HG03039 (cell line): ENCODE data around the gene PYGB.
A peak's percentile ranks its signal among the peaks of the same experiment; 100 is the strongest.
"Not testable (repeated sequence)": the region's sequence is repeated elsewhere in the genome, so short reads cannot be mapped to it uniquely, and the experiment has no call there.

Experiments used
- ATAC-seq: cut with Tn5 transposase; IDR thresholded peaks from one replicate; pipeline ENCODE4 v1.9.1; 2021; ENCODE audit warnings: mild to moderate bottlenecking, moderate library complexity; ENCODE audit not compliant: unreplicated experiment

PYGB gene

DNA sequence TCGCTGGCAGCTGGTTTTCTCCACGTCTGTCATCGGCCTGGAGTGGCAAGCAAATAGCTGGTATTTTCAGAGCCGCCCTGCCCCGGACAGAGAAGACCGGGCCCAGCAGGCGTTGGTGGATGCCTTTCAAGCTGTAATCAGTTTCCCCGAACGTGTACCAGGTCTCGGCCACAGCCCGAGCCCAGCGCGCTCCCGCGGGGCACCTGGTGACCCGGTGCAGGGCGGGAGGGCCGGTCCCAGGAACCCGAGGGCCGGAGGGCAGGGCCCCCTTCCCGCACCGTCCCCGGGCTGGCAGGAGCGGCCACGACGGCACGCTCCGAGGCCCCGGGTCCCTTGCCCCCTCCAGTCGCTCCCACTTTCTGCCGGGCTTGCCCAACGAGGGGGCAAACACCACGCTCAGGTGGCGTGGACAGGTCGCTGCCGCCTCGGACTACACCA is 348 bp upstream of the PYGB start:
- ATAC-seq = peak; percentile 27

DNA sequence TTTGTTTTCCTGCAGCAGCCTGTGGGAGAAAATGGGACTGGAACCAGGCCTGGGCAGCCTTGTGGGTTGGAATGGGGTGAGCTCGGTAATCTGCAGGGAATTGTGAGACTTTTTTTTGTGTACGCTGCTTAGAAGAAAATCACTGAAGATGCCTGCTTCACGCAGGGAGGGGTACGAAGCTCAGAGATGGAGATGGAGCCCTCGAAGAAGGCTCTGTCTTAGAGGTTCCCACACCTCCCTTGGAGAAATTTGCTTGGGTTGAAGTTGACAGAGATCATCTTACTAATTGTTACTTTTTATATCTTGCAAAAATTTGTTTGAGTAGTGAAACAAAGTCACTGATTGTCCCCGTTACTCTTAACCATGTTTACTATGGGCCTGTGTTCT is 894 bp downstream of the PYGB start:
- no peak for ATAC-seq

DNA sequence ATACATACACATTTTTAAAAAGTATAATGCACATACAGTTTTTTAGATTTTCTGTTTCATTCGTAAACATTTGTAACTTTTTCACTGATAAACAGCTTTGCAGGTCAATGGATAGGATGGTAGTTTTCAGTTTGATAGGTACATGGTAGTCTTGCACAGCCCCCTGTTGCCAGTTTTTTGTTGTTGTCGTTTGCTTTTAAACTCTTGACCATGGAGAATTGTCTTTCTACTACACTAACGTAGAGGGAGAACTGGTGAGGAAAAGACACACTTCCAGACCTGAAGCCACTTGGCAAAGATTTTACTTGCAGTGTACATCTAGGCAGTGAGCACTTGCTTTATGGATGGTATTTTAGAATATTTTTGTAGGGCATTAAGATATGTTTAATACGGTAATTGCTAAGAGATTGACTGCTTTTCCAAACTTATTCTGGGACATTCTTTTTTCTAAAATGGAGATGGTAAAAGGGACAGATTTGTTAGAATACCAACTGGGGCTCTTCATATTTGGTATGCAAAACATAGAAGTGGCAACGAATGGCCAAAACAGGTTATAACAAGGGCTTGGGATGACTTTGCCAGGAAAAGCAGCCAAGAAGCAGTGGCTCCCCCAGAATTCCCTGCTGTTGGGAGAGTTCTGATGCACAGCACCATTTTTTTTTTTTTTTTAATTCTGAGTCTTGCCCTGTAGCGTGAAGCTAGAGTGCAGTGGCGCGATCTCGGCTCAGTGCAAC is 1.5 kb downstream of the PYGB start:
- ATAC-seq = no peak

DNA sequence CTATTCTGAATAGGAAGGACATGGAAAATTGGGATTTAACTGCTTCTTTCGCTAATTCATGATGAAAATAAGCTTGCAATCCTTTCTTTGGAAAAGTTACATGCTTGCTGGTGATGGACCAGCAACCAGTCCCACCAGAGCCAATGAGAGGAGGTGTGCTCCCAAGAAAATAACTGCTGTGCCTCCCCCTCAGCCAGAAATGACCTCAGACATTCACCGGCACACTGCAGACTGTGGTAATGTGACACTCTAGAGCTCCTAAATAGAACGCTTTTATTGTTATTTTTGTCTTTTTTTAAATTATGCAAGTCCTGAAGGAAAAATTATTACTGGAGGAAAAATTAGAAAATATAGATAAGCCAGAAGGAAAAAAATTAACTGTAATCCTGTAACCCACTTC is 2.6 kb downstream of the PYGB start:
- no peak for ATAC-seq

DNA sequence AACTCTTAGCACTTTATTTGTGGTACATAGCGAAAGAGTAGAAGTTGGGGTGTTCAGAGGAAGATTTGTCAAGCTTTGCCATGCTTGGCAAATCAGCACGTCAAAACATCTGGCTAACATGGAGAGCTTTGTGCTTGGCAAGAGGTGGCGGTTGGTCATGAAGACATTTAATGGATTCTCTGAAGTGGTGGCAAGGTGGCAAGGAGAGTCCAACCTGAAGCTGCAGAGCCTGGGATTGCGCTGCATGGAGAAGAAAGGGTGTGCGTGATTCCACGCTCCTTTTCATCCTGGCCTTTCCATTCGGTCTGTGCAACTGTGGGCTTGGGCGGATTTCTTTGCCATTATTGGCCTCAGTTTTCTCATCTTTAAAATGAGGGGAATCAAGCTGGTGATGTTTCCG is 3.1 kb downstream of the PYGB start:
- ATAC-seq = no peak

DNA sequence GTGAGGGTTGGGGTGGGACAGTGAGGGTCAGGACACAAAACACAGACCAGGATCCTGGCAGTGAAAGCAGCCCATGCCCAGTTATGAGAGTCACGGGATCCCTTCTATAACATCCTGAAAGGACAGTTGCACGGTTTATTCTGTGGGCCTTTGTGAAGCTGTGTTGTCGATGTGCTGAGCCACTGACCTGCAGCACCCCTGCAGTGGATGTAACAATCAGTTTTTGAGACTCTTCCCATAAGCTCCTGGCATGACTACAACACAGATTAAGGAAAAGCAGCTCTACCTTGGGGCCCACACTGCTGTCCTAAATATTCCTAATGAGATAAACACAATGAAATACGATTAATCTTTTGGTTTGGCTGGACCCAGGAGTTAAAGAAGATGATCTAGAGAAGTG is 3.7 kb downstream of the PYGB start:
- ATAC-seq = no peak

DNA sequence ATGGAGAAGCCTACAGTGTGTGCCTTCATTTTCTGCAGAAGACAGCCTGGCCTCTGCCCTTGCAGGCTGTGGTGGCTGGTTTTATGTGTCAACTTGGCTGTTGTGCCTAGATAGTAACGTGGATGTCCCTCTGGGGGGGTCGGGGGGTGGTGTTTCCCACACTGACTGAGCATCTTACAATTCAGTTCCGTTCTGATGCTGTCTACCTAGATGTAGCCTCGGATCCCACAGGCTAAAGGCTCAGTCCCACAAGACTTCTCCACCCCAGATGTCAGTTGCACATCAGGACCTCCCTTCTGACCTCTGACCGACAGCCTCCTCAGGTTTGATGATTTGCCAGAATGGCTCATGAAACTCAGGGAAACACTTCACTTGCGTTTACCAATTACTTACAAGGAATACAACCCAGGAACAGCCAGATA is 4.4 kb downstream of the PYGB start:
- ATAC-seq = no peak

DNA sequence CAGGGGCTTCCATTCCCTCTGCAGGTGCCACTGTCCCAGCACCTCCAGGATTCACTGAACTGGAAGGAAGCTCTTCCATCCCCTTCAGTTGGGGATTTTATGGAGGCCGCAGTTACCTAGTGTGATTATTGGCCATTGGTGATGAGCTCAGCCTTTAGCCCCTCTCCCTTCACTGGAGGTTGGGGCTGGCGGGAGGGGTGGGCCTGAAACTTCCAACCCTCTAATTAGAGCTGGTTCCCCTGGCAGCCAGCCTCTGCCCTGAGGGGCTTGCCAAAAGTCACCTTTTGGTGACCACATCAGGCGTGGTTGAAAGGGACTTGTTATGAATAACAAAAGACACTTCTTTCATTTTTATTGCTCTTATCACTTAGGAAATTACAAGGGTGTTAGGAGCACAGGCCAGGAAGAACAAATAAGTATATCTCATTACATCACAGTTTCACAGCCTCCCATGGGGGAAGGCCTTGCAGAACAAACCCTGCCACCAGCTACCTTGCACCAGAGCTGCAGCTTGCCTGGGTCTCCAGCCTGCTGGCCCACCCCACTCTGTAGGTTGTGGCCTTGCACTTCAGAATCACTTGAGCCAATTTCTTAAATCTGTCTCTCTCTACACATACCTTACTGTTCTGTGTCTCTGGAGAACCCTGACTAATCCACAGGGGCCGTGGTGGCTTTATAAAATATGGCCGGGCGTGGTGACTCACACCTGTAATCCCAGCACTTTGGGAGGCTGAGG is 5.0 kb downstream of the PYGB start:
- no peak for ATAC-seq

DNA sequence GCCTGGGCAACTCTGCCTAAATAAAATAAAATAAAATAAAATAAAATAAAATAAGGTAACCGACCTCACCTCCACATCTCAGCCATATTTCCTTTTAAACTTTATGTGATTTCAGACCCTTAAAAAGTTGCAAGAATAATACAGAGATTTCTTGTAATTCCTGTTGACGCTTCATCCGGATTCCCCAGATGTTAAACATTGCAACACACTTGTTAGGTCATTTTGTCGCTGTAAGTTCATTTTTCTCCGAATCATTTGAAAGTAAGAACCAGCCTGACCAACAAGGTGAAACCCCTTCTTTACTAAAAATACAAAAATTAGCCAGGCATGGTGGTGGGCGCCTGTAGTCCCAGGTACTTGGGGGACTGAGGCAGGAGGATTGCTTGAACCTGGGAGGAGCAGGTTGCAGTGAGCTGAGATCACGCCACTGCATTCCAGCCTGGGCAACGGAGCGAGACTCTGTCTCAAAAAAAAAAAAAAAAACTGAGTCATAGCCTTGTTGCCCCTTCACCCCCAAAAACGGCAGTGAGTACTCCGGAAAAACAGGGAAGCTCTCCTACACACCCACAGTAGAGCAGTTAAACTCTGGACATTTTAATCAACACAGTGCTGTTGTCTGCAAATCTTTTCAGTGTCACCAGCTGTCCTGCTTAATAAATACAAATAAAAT is 5.9 kb downstream of the PYGB start:
- ATAC-seq = no peak

DNA sequence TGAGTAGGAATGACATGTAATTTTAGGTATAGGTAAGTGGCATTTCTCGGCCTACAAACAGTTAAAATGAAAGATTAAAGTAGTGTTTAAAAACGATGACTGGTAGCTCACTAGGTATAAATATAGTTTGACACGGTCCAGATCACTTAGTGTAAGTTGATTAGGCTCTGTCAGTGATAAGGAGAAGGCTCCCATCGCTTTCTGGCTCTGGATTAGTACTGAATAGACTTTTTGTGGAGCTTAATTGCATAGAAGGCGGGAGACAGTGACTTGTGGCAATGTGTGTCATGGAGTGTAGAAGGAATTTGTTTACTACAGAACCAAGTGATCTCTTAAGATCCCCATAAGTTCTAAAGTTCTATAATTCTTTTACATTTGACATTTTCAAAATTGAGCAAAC is 6.7 kb downstream of the PYGB start:
- no peak for ATAC-seq

DNA sequence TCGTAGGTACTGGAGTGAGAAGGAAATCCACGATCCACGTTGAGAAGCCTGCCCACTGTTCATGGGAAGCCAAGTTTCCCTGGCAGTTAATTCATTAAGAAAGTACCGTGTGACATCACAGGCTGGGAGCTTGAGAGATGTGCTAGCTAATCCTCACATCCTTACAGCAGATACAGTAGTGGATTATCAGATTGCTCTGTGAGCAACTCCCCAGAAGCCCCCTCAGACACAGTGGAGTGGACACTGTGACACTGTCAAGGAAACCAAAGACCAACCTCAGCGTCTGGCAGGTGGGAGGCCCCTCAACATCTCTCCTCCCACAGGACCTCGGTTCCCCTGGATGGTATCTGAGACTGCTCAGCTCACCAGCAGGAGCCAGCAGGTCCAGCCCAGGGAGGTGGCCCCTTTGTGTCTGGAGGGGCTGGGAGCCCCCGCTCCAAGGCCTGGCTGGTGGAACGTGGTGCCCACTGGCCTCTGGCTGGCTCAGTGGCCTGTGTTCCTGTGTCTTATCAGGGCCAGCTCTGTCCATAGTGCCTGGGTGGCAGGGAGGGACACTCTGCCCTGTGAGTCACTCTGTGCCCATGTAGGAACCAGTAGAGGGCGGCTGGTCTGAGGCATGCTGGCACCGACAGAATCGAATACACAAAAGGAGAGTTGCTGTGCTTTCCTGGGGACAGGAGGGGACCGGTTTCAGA is 7.2 kb downstream of the PYGB start:
- ATAC-seq = no peak

DNA sequence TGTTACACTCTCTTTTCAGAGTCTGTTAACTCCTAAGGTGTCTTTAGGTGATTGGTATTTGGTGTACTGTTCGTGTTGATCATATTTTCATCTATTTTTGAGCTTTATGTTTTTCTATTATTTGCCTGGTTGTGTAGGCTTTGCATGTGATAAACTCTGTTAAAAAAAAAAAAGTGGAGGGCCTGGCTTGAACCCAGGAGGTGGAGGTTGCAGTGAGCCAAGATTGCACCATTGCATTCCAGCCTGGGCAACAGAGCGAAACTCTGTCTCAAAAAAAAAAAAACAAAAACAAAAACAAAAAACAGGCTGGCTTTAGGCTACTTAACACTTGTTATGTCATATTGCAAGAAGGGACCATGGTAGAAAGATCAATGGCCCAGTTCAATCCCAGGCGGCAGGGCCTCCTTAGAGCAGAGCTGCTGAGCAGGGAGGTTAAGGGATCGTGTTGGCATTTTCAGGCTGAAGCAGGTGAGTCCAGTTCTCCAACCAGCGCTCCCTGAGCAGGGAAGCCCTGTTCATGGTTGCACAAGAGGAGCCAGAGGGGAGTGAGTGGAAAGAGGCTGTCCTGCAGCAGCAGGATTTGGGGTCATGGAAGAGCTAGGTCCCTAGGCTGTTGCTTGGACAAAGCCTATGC is 8.5 kb downstream of the PYGB start:
- ATAC-seq = no peak

DNA sequence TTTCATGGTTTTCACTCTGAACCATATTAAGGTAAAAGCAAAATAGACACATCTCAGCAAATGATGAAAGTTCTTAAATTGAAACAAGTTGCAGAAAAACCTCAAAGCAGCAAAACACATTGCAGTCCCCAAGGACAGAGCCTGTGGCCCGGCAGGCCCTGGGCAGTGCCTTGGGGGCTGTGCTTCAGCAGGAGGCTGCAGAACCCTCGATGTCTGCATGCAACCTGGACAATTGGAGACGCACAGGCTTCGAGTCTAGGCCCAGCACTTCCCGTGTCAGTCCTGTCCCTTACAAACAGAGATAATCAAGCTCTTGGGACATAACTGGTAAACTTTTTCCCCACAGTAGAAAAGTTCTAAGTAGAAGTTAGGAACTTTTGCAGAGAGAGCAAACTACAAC is 9.2 kb downstream of the PYGB start:
- no peak for ATAC-seq

DNA sequence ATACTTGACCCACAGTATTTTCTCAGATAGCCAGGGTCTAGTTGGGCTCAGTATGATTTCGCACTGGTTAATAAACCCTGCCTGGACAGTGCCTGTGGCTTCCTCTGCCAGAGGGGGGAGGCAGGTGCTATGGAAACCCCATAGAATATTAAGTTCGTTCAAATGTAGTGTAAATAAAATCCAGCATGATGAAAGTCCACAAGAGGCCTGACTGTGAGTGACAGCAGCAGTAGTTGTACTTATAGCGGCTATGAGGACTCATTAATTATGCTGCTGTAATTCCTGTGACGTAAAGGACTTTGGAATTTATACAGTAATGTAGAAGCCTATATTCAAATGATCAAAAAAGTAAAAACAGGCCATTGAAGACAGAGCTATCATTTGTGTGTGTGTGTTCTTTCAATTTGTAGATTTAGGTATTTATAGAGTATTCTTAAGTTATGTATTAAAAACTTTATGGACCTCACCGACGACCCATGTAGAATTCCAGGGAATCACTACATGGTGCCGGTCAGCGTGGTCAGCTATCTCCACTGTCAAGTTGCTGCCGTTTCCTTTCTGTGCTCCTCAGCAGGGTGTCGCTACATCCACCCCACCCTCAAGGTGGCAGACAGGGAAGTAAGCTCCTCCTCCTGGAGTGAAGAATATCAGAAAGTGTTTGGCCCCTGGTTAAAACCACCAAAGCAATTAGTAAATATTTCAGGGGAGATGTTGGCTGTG is 10.0 kb downstream of the PYGB start:
- no peak for ATAC-seq

DNA sequence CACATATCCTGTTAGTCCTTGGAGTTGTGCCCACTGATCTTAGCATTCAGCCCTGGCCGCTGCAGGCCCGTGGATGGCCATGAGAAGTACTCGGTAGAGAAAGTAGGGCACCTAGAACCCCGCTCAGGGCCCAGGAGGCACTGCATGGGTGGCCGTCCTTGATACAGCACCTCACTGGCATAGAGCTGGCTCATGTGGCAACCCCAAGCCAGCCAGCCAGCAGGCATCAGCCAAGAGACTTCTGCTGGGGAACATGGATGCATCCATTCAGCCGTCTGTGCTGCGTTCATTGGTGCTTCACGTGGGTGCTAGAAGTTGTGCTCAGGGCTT is 10.6 kb downstream of the PYGB start:
- no peak for ATAC-seq

DNA sequence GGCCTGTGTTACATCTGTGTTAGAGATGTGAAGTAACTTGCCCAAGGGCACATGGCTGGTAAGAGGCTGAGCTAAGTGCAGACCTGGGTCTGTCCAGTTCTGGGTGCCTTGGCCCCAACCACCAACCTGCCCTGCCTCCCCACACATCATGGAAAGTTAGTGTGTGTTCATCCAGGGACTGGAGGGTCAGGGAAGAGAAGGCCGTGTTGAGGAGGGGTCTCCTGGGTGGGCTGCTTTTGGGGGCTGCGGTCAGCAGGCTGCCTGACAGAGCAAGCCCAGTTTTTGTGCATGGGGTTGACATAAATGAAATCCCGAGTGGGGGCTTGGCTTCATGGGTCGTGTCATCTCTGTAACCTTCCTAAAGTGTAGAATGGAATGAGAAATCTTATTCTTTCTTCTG is 10.9 kb downstream of the PYGB start:
- no peak for ATAC-seq

DNA sequence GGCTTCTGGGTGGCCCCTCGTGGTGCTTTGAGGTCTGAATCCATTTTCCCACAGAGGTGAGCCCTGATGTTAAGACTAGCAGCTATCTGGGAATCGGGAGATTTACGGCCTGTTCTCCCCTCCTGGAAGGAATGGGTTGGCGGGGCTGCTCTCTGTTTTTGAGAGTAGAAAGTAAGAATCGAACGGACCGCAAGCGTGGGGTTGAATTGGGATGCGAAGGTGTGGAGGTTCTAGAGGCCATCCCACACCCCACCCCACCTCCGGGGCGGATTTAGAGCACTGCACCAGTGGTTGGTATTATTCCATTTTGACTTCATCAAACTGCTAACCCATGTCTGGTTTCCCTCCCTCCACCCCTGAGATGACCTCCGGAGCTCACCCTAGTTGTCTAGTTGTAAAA is 11.5 kb downstream of the PYGB start:
- no peak for ATAC-seq

DNA sequence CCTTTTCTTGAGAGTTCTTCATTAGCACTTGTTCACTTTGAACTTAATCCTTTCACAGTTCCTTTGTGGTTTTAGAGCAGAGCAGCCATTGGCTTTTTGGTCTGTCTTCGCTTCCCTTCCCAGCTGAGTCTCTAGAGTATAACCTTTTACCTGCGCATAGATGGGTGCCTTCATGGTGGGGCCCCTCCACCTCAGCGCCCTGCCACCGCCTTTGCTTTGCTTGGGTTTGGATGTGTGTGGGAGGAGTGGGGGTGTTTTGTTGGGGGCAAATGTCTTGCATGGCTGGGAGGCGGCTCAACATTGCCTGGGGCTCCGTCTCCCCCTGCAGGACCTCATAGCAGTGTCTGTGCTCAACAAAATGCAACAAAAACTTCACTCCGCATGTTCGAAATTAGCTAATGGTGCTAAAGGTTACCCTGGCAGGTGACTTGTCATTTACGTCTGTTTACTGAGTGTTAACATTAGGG is 11.9 kb downstream of the PYGB start:
- ATAC-seq = no peak

DNA sequence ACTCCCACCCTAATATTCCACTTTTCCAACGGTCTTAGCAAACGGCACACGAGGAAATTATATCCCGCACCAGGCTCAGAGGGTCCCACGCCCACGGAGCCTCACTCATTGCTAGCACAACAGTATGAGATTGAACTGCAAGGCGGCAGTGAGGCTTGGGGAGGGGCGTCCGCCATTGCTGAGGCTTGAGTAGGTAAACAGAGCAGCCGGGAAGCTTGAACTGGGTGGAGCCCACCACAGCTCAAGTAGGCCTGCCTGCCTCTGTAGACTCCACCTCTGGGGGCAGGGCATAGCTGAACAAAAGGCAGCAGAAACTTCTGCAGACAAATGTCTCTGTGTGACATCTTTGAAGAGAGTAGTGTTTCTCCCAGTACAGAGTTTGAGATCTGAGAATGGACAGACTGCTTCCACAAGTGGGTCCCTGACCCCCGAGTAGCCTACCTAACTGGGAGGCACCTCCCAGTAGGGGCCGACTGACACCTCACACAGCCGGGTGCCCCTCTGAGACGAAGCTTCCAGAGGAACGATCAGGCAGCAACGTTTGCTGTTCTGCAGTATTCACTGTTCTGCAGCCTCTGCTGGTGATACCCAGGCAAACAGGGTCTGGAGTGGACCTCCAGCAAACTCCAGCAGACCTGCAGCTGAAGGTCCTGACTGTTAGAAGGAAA is 13.0 kb downstream of the PYGB start:
- not testable (repeated sequence) for ATAC-seq
